Measurements from ENCODE around the gene ZC3H18.
"Not testable (repeated sequence)": the region's sequence is repeated elsewhere in the genome, so short reads cannot be mapped to it uniquely, and the experiment has no call there.

The ZC3H18 gene

GRCh38 chr16:88656291-88656980 lies 86.2 kb downstream of the ZC3H18 start:
- DNase-seq, result no peak

GRCh38 chr16:88657371-88657770 lies 87.2 kb downstream of the ZC3H18 start:
- no peak for DNase-seq

- DNase-seq, result no peak
These were observed 88.5 kb downstream of the ZC3H18 start for GRCh38 chr16:88658714-88659113.

GRCh38 chr16:88659160-88659559 lies 89.0 kb downstream of the ZC3H18 start:
- no peak for DNase-seq

GRCh38 chr16:88661468-88661867 lies 91.3 kb downstream of the ZC3H18 start:
- DNase-seq, result no peak

GRCh38 chr16:88662222-88662842 lies 92.1 kb downstream of the ZC3H18 start:
- DNase-seq, result no peak

- DNase-seq, result peak; percentile 97
These were observed 92.8 kb downstream of the ZC3H18 start, which contains the start of gene MVD for GRCh38 chr16:88662843-88663606. TSS of gene MVD (minus strand) at chr16:88663091. CDS start at chr16:88663080, 11 bp downstream.

GRCh38 chr16:88665148-88665547 lies 94.9 kb downstream of the ZC3H18 start:
- DNase-seq, result no peak

- no peak for DNase-seq
These were observed 95.4 kb downstream of the ZC3H18 start for GRCh38 chr16:88665570-88665969.

GRCh38 chr16:88667461-88667860 lies 97.3 kb downstream of the ZC3H18 start:
- DNase-seq, result no peak

GRCh38 chr16:88669493-88669892 lies 99.3 kb downstream of the ZC3H18 start:
- not testable (repeated sequence) for DNase-seq

- DNase-seq, result peak; percentile 21
These were observed 99.8 kb downstream of the ZC3H18 start for GRCh38 chr16:88669980-88670379.

- DNase-seq, result no peak
These were observed 101.6 kb downstream of the ZC3H18 start for GRCh38 chr16:88671806-88672205.

GRCh38 chr16:88672776-88673175 lies 102.6 kb downstream of the ZC3H18 start:
- DNase-seq, result no peak

GRCh38 chr16:88673716-88674379 lies 103.6 kb downstream of the ZC3H18 start:
- DNase-seq, result no peak

- no peak for DNase-seq
These were observed 106.5 kb downstream of the ZC3H18 start for GRCh38 chr16:88676502-88677242.

- no peak for DNase-seq
These were observed 107.5 kb downstream of the ZC3H18 start for GRCh38 chr16:88677721-88678120.

- no peak for DNase-seq
These were observed 108.2 kb downstream of the ZC3H18 start for GRCh38 chr16:88678224-88678979.

- no peak for DNase-seq
These were observed 110.4 kb downstream of the ZC3H18 start for GRCh38 chr16:88680554-88681083.

- DNase-seq, result no peak
These were observed 111.0 kb downstream of the ZC3H18 start for GRCh38 chr16:88681084-88681680.
